Hepatocyte (in vitro differentiated cells): ENCODE results near the gene SPRY4. TPM values are rescaled to one million over a fixed set of nuclear protein-coding genes. Genes with fewer than 3 reads are reported as not detected.

ENCODE experiments used
- DNase-seq: peaks from one replicate; pipeline ENCODE4 v3.0.0-alpha.2; 2016; ENCODE audit warnings: low spot score
- H2AFZ ChIP-seq: fragments of 200-600 bp; sonication (generic); 2 replicates; pipeline ENCODE4 v1.6.0; 2016; ENCODE audit warnings: antibody characterized with exemption, mild to moderate bottlenecking
- H3K27ac ChIP-seq: fragments of 200-600 bp; sonication (generic); 2 replicates; pipeline ENCODE4 v1.5.1; 2016; ENCODE audit warnings: mild to moderate bottlenecking
- H3K27me3 ChIP-seq: fragments of 200-600 bp; sonication (generic); 2 replicates; pipeline ENCODE4 v1.6.1; 2016
- H3K36me3 ChIP-seq: fragments of 200-600 bp; sonication (generic); replicated peaks from 2 replicates; pipeline ENCODE4 v1.5.1; 2016; ENCODE audit warnings: low read depth; ENCODE audit not compliant: insufficient read depth
- H3K4me1 ChIP-seq: fragments of 200-600 bp; sonication (generic); 2 replicates; pipeline ENCODE4 v1.5.1; 2016; ENCODE audit warnings: mild to moderate bottlenecking, moderate library complexity; ENCODE audit not compliant: insufficient read depth
- H3K4me2 ChIP-seq: fragments of 200-600 bp; sonication (generic); 2 replicates; pipeline ENCODE4 v1.6.0; 2016
- H3K4me3 ChIP-seq: fragments of 200-600 bp; sonication (generic); 2 replicates; pipeline ENCODE4 v1.5.1; 2016; ENCODE audit warnings: mild to moderate bottlenecking
- H3K79me2 ChIP-seq: fragments of 200-600 bp; sonication (generic); 2 replicates; pipeline ENCODE4 v1.6.0; 2017; ENCODE audit warnings: mild to moderate bottlenecking
- H3K9me2 ChIP-seq: fragments of 200-600 bp; sonication (generic); replicated peaks from 2 replicates; pipeline ENCODE4 v1.6.0; 2017; ENCODE audit warnings: mild to moderate bottlenecking; ENCODE audit not compliant: insufficient read depth
- H3K9me3 ChIP-seq: fragments of 200-600 bp; sonication (generic); 2 replicates; pipeline ENCODE4 v1.5.1; 2016; ENCODE audit warnings: low read depth, mild to moderate bottlenecking
- H4K20me1 ChIP-seq: fragments of 200-600 bp; sonication (generic); 2 replicates; pipeline ENCODE4 v1.6.0; 2016; ENCODE audit warnings: mild to moderate bottlenecking; ENCODE audit not compliant: insufficient read depth, poor library complexity, severe bottlenecking
- CTCF ChIP-seq: fragments of 200-600 bp; sonication (generic); IDR thresholded peaks from 2 replicates; pipeline ENCODE4 v1.5.1; 2016; ENCODE audit warnings: antibody characterized with exemption, mild to moderate bottlenecking; ENCODE audit not compliant: poor library complexity
- EZH2 ChIP-seq: fragments of 200-600 bp; sonication (generic); IDR thresholded peaks from 2 replicates; pipeline ENCODE4 v1.6.1; 2016; ENCODE audit warnings: antibody characterized with exemption, mild to moderate bottlenecking, borderline replicate concordance
- EZH2phosphoT487 ChIP-seq: fragments of 200-600 bp; sonication (generic); IDR thresholded peaks from one replicate; pipeline ENCODE4 v1.6.1; 2018; ENCODE audit warnings: antibody characterized with exemption, mild to moderate bottlenecking, low read depth, moderate library complexity; ENCODE audit not compliant: unreplicated experiment, severe bottlenecking
- WGBS: methylation state at CpG from one replicate; pipeline ENCODE4 v1.1.6; 2016; ENCODE audit warnings: low lambda C conversion rate; ENCODE audit errors: missing lambda C conversion rate; 5-methylcytosine and 5-hydroxymethylcytosine counted together
- polyA plus RNA-seq: library from polyadenylated mRNA; unstranded; fragments of >200 nt; fragmentation: Nextera tagmentation; extraction: Ambion mirVana; gene quantifications from 2 replicates; pipeline ENCODE4 v1.2.1, GENCODE V29; 2016
- total RNA-seq: library from RNA; depleted of rRNA; stranded (reverse); fragments of >200 nt; gene quantifications from 2 replicates; pipeline ENCODE4 v1.2.3, GENCODE V29; 2014

The SPRY4 gene
- total and polyA plus RNA-seq, 2 experiments from 2014 or later, result 7.2 to 8.5 TPM

GRCh38 chr5:142360051-142360498 lies 35.3 kb upstream of the SPRY4 start:
- DNase-seq, result no peak
- H3K4me2 ChIP-seq, result peak overlapping the region; percentile 56
- peaks cover 16% of the 10 kb centered on the region for H3K4me1 ChIP-seq
- WGBS, result 59% methylated on average over 1 of the region's 1 CpG
- no peaks in the 10 kb centered on the region for H3K9me3 ChIP-seq
- H2AFZ ChIP-seq, result no peak overlapping the region
- no peak for TF ChIP-seq EZH2phosphoT487
- no peaks in the 10 kb centered on the region for H3K79me2 ChIP-seq
- peak overlapping the region; percentile 4 for H3K27ac ChIP-seq
- no peaks in the 10 kb centered on the region for H3K36me3 ChIP-seq
- no peaks in the 10 kb centered on the region for H3K27me3 ChIP-seq
- no peak overlapping the region for H3K4me3 ChIP-seq
- no peaks in the 10 kb centered on the region for H3K9me2 ChIP-seq
- H4K20me1 ChIP-seq, result no peaks in the 10 kb centered on the region

GRCh38 chr5:142358648-142359047 lies 33.8 kb upstream of the SPRY4 start:
- H3K4me2 ChIP-seq, result no peak overlapping the region
- no peaks in the 10 kb centered on the region for H3K27me3 ChIP-seq
- H3K4me3 ChIP-seq, result no peak overlapping the region
- H3K27ac ChIP-seq, result no peak overlapping the region
- no peak overlapping the region for H2AFZ ChIP-seq
- peaks cover 16% of the 10 kb centered on the region for H3K4me1 ChIP-seq
- TF ChIP-seq EZH2 (no peak), CTCF (no peak), EZH2phosphoT487 (no peak)
- no peaks in the 10 kb centered on the region for H3K79me2 ChIP-seq
- H3K9me2 ChIP-seq, result no peaks in the 10 kb centered on the region
- H4K20me1 ChIP-seq, result no peaks in the 10 kb centered on the region
- H3K9me3 ChIP-seq, result no peaks in the 10 kb centered on the region
- DNase-seq, result no peak
- 95% methylated on average over 5 of the region's 5 CpGs for WGBS
- no peaks in the 10 kb centered on the region for H3K36me3 ChIP-seq

- Histone ChIP-seq H3K27me3 (no peaks in the 10 kb centered on the region), H3K79me2 (no peaks in the 10 kb centered on the region), H4K20me1 (no peaks in the 10 kb centered on the region), H3K27ac (no peak overlapping the region), H3K36me3 (no peaks in the 10 kb centered on the region), H3K4me3 (no peak overlapping the region), H3K4me2 (no peak overlapping the region), H3K9me3 (no peaks in the 10 kb centered on the region), H3K9me2 (no peaks in the 10 kb centered on the region), H3K4me1 (peaks cover 16% of the 10 kb centered on the region), H2AFZ (no peak overlapping the region)
- TF ChIP-seq EZH2phosphoT487, result no peak
- no peak for TF ChIP-seq EZH2
- TF ChIP-seq CTCF, result no peak
- 92% methylated on average over 5 of the region's 5 CpGs for WGBS
- DNase-seq, result no peak
Observed at GRCh38 chr5:142358121-142358520, 33.3 kb upstream of the SPRY4 start.

GRCh38 chr5:142357469-142358090 lies 32.8 kb upstream of the SPRY4 start:
- H3K4me3 ChIP-seq, result peak overlapping the region; percentile 42
- H2AFZ ChIP-seq, result peak overlapping the region; percentile 83
- H4K20me1 ChIP-seq, result no peaks in the 10 kb centered on the region
- no peaks in the 10 kb centered on the region for H3K9me3 ChIP-seq
- TF ChIP-seq EZH2, result no peak
- TF ChIP-seq CTCF, result no peak
- no peak for TF ChIP-seq EZH2phosphoT487
- WGBS, result 47% methylated on average over 14 of the region's 14 CpGs
- H3K79me2 ChIP-seq, result no peaks in the 10 kb centered on the region
- H3K27me3 ChIP-seq, result no peaks in the 10 kb centered on the region
- no peaks in the 10 kb centered on the region for H3K36me3 ChIP-seq
- peak overlapping the region; percentile 98 for H3K27ac ChIP-seq
- no peaks in the 10 kb centered on the region for H3K9me2 ChIP-seq
- H3K4me1 ChIP-seq, result peaks cover 13% of the 10 kb centered on the region
- H3K4me2 ChIP-seq, result peak overlapping the region; percentile 88
- no peak for DNase-seq
